Neural cell (in vitro differentiated cells): Measurements from ENCODE around the gene CELA3A.

ENCODE experiments used
- CTCF ChIP-seq: fragments of 450-650 bp; IDR thresholded peaks from 2 replicates; pipeline ENCODE4 v1.5.1; 2014; ENCODE audit warnings: antibody characterized with exemption, mild to moderate bottlenecking, moderate library complexity; ENCODE audit not compliant: poor library complexity, severe bottlenecking
- EZH2 ChIP-seq: fragments of 200-600, 300-800 bp; shearing (Covaris generic), sonication (generic); IDR thresholded peaks from 2 replicates; pipeline ENCODE4 v1.6.1; 2014; ENCODE audit warnings: antibody characterized with exemption, low read length, borderline replicate concordance, mild to moderate bottlenecking; ENCODE audit not compliant: insufficient read depth, poor library complexity, severe bottlenecking
- RAD21 ChIP-seq: fragments of 450-650 bp; conservative IDR thresholded peaks from 2 replicates; pipeline ENCODE4 v1.6.1; 2014; ENCODE audit warnings: antibody characterized with exemption, mild to moderate bottlenecking, moderate library complexity
- SMC3 ChIP-seq: fragments of 450-650 bp; conservative IDR thresholded peaks from 2 replicates; pipeline ENCODE4 v1.6.1; 2014; ENCODE audit warnings: antibody characterized with exemption, mild to moderate bottlenecking, moderate library complexity; ENCODE audit not compliant: poor library complexity

GRCh38 chr1:22037520-22037919 is 36.1 kb downstream of the CELA3A start:
- TF ChIP-seq SMC3 = no peak
- TF ChIP-seq EZH2 = no peak
- no peak for TF ChIP-seq CTCF
- no peak for TF ChIP-seq RAD21
